Neuron (in vitro differentiated cells): ENCODE data around the gene CORO2A.
"Not testable (repeated sequence)": the region's sequence is repeated elsewhere in the genome, so short reads cannot be mapped to it uniquely, and the experiment has no call there.

Experiments used
- H2AFZ ChIP-seq: one replicate; pipeline ENCODE4 v1.6.1; 2013; ENCODE audit warnings: low read depth, mild to moderate bottlenecking, inconsistent platforms, low read length, moderate library complexity
- H3K27me3 ChIP-seq: one replicate; pipeline ENCODE4 v1.6.1; 2013; ENCODE audit warnings: low read length; ENCODE audit not compliant: insufficient read depth
- H3K36me3 ChIP-seq: one replicate; pipeline ENCODE4 v1.6.1; 2013; ENCODE audit warnings: low read length; ENCODE audit not compliant: insufficient read depth
- H3K4me1 ChIP-seq: one replicate; pipeline ENCODE4 v1.6.1; 2013; ENCODE audit warnings: low read length; ENCODE audit not compliant: insufficient read depth
- H3K4me3 ChIP-seq: 2 replicates; pipeline ENCODE4 v1.5.1; 2013; ENCODE audit warnings: mild to moderate bottlenecking, low read length, moderate library complexity
- H3K9me3 ChIP-seq: one replicate; pipeline ENCODE4 v1.6.1; 2013; ENCODE audit warnings: low read length

Gene CORO2A

GRCh38 chr9:98081477-98082219, 110.8 kb downstream of the CORO2A start:
- Histone ChIP-seq H3K36me3 (peaks cover 9% of the 10 kb centered on the region), H2AFZ (no peak overlapping the region), H3K4me3 (no peak overlapping the region), H3K4me1 (peaks cover 6% of the 10 kb centered on the region), H3K27me3 (no peaks in the 10 kb centered on the region), H3K9me3 (no peaks in the 10 kb centered on the region)

- Histone ChIP-seq H2AFZ (no peak overlapping the region), H3K36me3 (peaks cover 9% of the 10 kb centered on the region), H3K9me3 (no peaks in the 10 kb centered on the region), H3K4me3 (no peak overlapping the region), H3K4me1 (peaks cover under 1% of the 10 kb centered on the region), H3K27me3 (no peaks in the 10 kb centered on the region)
Measured at GRCh38 chr9:98080780-98081179, 111.7 kb downstream of the CORO2A start.

- Histone ChIP-seq H3K4me1 (no peaks in the 10 kb centered on the region), H3K9me3 (no peaks in the 10 kb centered on the region), H2AFZ (no peak overlapping the region), H3K36me3 (peaks cover 9% of the 10 kb centered on the region), H3K4me3 (no peak overlapping the region), H3K27me3 (no peaks in the 10 kb centered on the region)
Measured at GRCh38 chr9:98080326-98080725, 112.1 kb downstream of the CORO2A start.

DNA sequence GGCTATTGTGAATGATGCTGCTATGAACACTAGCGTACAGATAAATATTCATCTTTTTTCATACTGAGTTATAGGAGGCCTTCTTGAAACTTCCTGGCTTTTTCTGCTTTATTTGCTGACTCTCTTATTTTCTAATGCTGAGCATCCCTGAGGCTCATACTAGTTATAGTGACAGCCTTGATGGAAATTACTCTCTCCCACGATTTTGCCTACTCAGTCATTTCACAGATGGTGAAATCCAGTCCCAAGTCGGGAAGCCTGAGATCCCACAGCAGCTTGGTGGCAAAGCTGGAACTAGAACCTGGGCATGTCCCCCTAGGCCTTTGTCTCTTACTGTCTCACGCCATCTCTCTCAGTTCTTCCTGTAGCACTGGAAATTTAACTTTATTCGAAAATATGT, 113.5 kb downstream of the CORO2A start:
- Histone ChIP-seq H3K9me3 (no peaks in the 10 kb centered on the region), H3K4me1 (no peaks in the 10 kb centered on the region), H3K27me3 (no peaks in the 10 kb centered on the region), H3K4me3 (no peak overlapping the region), H2AFZ (no peak overlapping the region), H3K36me3 (peaks cover 9% of the 10 kb centered on the region)

GRCh38 chr9:98076514-98076890, 115.9 kb downstream of the CORO2A start:
- not testable (repeated sequence) for H3K27me3 ChIP-seq, H3K4me1 ChIP-seq, H2AFZ ChIP-seq, H3K4me3 ChIP-seq, H3K36me3 ChIP-seq, H3K9me3 ChIP-seq

DNA sequence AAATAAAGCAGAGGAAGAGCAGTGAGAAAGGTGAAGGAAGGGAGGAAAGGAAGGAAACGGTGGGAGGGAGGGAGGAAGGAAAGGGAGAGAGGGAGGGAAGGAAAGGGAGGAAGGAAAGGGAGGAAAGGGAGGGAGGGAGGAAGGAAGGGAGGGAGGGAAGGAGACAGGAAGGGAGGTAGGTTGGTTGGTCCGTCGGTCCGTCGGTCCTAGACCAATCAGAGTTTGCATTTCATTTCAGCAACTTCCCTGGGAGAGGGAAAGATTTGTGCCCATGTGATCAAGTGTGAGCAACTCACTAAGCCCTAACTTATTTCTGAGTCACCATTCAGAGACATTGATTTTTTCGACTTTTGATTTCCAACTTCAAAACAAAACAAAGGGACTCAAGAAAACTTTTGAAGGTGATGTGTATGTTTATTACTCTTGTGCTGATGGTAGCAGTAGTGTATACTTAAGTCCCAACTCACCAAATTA, 117.1 kb downstream of the CORO2A start:
- no peak overlapping the region for H3K4me3 ChIP-seq
- H3K27me3 ChIP-seq, result no peaks in the 10 kb centered on the region

GRCh38 chr9:98074115-98074990, 118.1 kb downstream of the CORO2A start:
- Histone ChIP-seq H3K4me3 (no peak overlapping the region), H3K36me3 (no peaks in the 10 kb centered on the region), H3K9me3 (no peaks in the 10 kb centered on the region), H3K27me3 (no peaks in the 10 kb centered on the region), H2AFZ (no peak overlapping the region), H3K4me1 (no peaks in the 10 kb centered on the region)

More for the DNA sequence above, 117.1 kb downstream of the CORO2A start:
- Histone ChIP-seq H2AFZ (no peak overlapping the region), H3K4me1 (no peaks in the 10 kb centered on the region), H3K9me3 (no peaks in the 10 kb centered on the region), H3K36me3 (no peaks in the 10 kb centered on the region)

- no peaks in the 10 kb centered on the region for H3K36me3 ChIP-seq
Measured at GRCh38 chr9:98071737-98072136, 120.7 kb downstream of the CORO2A start.

More at GRCh38 chr9:98071737-98072136, 120.7 kb downstream of the CORO2A start:
- no peaks in the 10 kb centered on the region for H3K9me3 ChIP-seq
- no peaks in the 10 kb centered on the region for H3K4me1 ChIP-seq
- no peaks in the 10 kb centered on the region for H3K27me3 ChIP-seq
- no peak overlapping the region for H2AFZ ChIP-seq
- H3K4me3 ChIP-seq, result no peak overlapping the region
